OCI-LY7 (cell line): ENCODE measurements around the gene UVRAG.

ENCODE experiments used
- EZH2phosphoT487 ChIP-seq: fragments of 200-600 bp; sonication (generic); IDR thresholded peaks from 2 replicates; pipeline ENCODE4 v1.6.1; 2018; ENCODE audit warnings: low read depth, borderline replicate concordance, mild to moderate bottlenecking, mixed run types, antibody characterized with exemption, low read length, moderate library complexity, mixed read lengths
- TF ChIP-seq, protein P1 (sequence below): fragments of 200-600 bp; sonication (generic); conservative IDR thresholded peaks from 2 replicates; pipeline ENCODE4 v1.5.1; 2014; ENCODE audit warnings: mild to moderate bottlenecking, antibody characterized with exemption, low read length, moderate library complexity, mixed read lengths

DNA sequence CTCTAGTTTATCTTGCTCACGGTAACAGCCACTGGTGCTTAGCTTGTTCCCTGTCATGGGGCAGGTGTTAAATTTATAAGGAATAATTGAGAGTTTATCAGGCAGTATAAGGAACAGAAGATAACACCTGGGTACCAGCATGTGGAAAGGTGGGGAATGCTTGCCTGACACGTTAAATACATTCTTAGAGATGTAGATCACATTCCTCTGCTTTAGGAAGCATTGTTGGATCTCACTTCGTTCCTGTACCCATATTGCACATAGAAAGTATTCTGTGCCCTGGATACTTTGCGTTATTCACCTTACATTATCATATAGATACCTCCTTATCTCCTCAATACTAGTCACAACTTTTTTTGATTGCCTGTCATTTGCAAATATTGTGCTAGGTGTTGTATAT, 114.7 kb downstream of the UVRAG start:
- TF ChIP-seq, protein P1, sequence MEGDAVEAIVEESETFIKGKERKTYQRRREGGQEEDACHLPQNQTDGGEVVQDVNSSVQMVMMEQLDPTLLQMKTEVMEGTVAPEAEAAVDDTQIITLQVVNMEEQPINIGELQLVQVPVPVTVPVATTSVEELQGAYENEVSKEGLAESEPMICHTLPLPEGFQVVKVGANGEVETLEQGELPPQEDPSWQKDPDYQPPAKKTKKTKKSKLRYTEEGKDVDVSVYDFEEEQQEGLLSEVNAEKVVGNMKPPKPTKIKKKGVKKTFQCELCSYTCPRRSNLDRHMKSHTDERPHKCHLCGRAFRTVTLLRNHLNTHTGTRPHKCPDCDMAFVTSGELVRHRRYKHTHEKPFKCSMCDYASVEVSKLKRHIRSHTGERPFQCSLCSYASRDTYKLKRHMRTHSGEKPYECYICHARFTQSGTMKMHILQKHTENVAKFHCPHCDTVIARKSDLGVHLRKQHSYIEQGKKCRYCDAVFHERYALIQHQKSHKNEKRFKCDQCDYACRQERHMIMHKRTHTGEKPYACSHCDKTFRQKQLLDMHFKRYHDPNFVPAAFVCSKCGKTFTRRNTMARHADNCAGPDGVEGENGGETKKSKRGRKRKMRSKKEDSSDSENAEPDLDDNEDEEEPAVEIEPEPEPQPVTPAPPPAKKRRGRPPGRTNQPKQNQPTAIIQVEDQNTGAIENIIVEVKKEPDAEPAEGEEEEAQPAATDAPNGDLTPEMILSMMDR, result no peak
- TF ChIP-seq EZH2phosphoT487, result no peak
